Erythroblast (primary cell): ENCODE data around the gene FANCE.
"Not testable (repeated sequence)": the region's sequence is repeated elsewhere in the genome, so short reads cannot be mapped to it uniquely, and the experiment has no call there.

Source experiments
- DNase-seq, 2 experiments: peaks; one replicate each; lab custom pipeline; 2025; lab: John Stamatoyannopoulos, UW
- GATA1 ChIP-seq: IDR thresholded peaks from 2 replicates; pipeline ENCODE4 v1.6.1; 2011; ENCODE audit warnings: low read depth, mild to moderate bottlenecking, control low read depth, low read length, moderate library complexity
- POLR2A ChIP-seq: IDR thresholded peaks from 2 replicates; pipeline ENCODE4 v1.6.1; 2011; ENCODE audit warnings: mild to moderate bottlenecking, low read length

FANCE gene

GRCh38 chr6:35419417-35419816 is 32.7 kb upstream of the FANCE start:
- DNase-seq, result peak; percentile 13 to 17
- TF ChIP-seq POLR2A, result no peak
- TF ChIP-seq GATA1, result no peak

- TF ChIP-seq GATA1 (no peak), POLR2A (no peak)
Observed at GRCh38 chr6:35419961-35420360, 32.2 kb upstream of the FANCE start.

GRCh38 chr6:35425284-35425683 is 26.9 kb upstream of the FANCE start:
- no peak for DNase-seq
- no peak for TF ChIP-seq POLR2A
- no peak for TF ChIP-seq GATA1

More at GRCh38 chr6:35419961-35420360, 32.2 kb upstream of the FANCE start:
- no peak for DNase-seq

- DNase-seq, result no peak
- TF ChIP-seq POLR2A, result no peak
- no peak for TF ChIP-seq GATA1
Observed at GRCh38 chr6:35426074-35426473, 26.1 kb upstream of the FANCE start.

GRCh38 chr6:35427435-35427834 is 24.7 kb upstream of the FANCE start:
- DNase-seq, result no peak

GRCh38 chr6:35427851-35428321 is 24.3 kb upstream of the FANCE start:
- no peak for DNase-seq
- TF ChIP-seq GATA1 (no peak), POLR2A (no peak)

More at GRCh38 chr6:35427435-35427834, 24.7 kb upstream of the FANCE start:
- no peak for TF ChIP-seq GATA1
- no peak for TF ChIP-seq POLR2A

- DNase-seq, result no peak
- no peak for TF ChIP-seq POLR2A
- no peak for TF ChIP-seq GATA1
Observed at GRCh38 chr6:35428421-35429149, 23.6 kb upstream of the FANCE start.

- no peak for DNase-seq
- TF ChIP-seq POLR2A (no peak), GATA1 (no peak)
Observed at GRCh38 chr6:35429463-35429862, 22.7 kb upstream of the FANCE start.

- no peak for DNase-seq
- TF ChIP-seq GATA1 (no peak), POLR2A (no peak)
Observed at GRCh38 chr6:35432291-35432690, 19.8 kb upstream of the FANCE start.

- DNase-seq, result not testable (repeated sequence)
Observed at GRCh38 chr6:35432702-35433101, 19.4 kb upstream of the FANCE start.

- TF ChIP-seq GATA1 (no peak), POLR2A (no peak)
- DNase-seq, result peak in 1 of 2 experiments; percentile 11
Observed at GRCh38 chr6:35435074-35435837, 16.9 kb upstream of the FANCE start.

GRCh38 chr6:35436071-35436857 is 15.9 kb upstream of the FANCE start:
- TF ChIP-seq POLR2A (no peak), GATA1 (no peak)
- no peak for DNase-seq

- DNase-seq, result not testable (repeated sequence)
Observed at GRCh38 chr6:35438378-35439065, 13.6 kb upstream of the FANCE start.
